ENCODE data around the gene PRAMEF8. TPM values are rescaled to one million over a fixed set of nuclear protein-coding genes. Genes with fewer than 3 reads are reported as not detected.

PRAMEF8 gene
- total RNA-seq, 1 experiment from 2014 or later: not detected

Other genes starting within 250 kb of the PRAMEF8 start
- not detected in 2 replicates for gene PRAMEF27, start 228.6 kb downstream of the PRAMEF8 start, total RNA-seq (2014; rRNA removed; shearing (Covaris generic))
- gene HNRNPCL3, start 224.4 kb downstream of the PRAMEF8 start, total RNA-seq (2014; rRNA removed; shearing (Covaris generic)): not detected in 2 replicates
- gene PRAMEF25, start 214.4 kb downstream of the PRAMEF8 start, total RNA-seq (2014; rRNA removed; shearing (Covaris generic)): not detected in 2 replicates
- gene HNRNPCL2, start 168.3 kb downstream of the PRAMEF8 start, total RNA-seq (2014; rRNA removed; shearing (Covaris generic)): not detected in 2 replicates
- not detected in 2 replicates for gene PRAMEF26, start 129.1 kb downstream of the PRAMEF8 start, total RNA-seq (2014; rRNA removed; shearing (Covaris generic))
- gene HNRNPCL4, start 119.5 kb downstream of the PRAMEF8 start, total RNA-seq (2014; rRNA removed; shearing (Covaris generic)): not detected in 2 replicates
- not detected in 2 replicates for gene PRAMEF9, start 113.3 kb downstream of the PRAMEF8 start, total RNA-seq (2014; rRNA removed; shearing (Covaris generic))
- not detected in 2 replicates for gene PRAMEF13, start 83.7 kb downstream of the PRAMEF8 start, total RNA-seq (2014; rRNA removed; shearing (Covaris generic))
- not detected in 2 replicates for gene PRAMEF18, start 59.0 kb downstream of the PRAMEF8 start, total RNA-seq (2014; rRNA removed; shearing (Covaris generic))
- not detected in 2 replicates for gene PRAMEF5, start 30.9 kb downstream of the PRAMEF8 start, total RNA-seq (2014; rRNA removed; shearing (Covaris generic))
- not detected in 2 replicates for gene PRAMEF33, start 18.4 kb upstream of the PRAMEF8 start, total RNA-seq (2014; rRNA removed; shearing (Covaris generic))
- not detected in 2 replicates for gene PRAMEF15, start 30.4 kb upstream of the PRAMEF8 start, total RNA-seq (2014; rRNA removed; shearing (Covaris generic))
- gene PRAMEF14, start 62.0 kb upstream of the PRAMEF8 start, total RNA-seq (2014; rRNA removed; shearing (Covaris generic)): not detected in 2 replicates
- gene PRAMEF19, start 86.8 kb upstream of the PRAMEF8 start, total RNA-seq (2014; rRNA removed; shearing (Covaris generic)): not detected in 2 replicates
- not detected in 2 replicates for gene PRAMEF17, start 104.5 kb upstream of the PRAMEF8 start, total RNA-seq (2014; rRNA removed; shearing (Covaris generic))
- gene PRAMEF20, start 125.3 kb upstream of the PRAMEF8 start, total RNA-seq (2014; rRNA removed; shearing (Covaris generic)): not detected in 2 replicates
- gene LRRC38, start 228.9 kb upstream of the PRAMEF8 start, total RNA-seq (2014; rRNA removed; shearing (Covaris generic)): not detected in 2 replicates